OCI-LY3 (cell line): ENCODE data around the gene PDE4D.

ENCODE experiments used
- EZH2phosphoT487 ChIP-seq: fragments of 200-600 bp; shearing (Covaris generic); IDR thresholded peaks from 2 replicates; pipeline ENCODE4 v1.6.1; 2018; ENCODE audit warnings: antibody characterized with exemption, mixed run types, low read depth
- TF ChIP-seq, protein P1 (sequence below): fragments of 200-600, 300-600 bp; sonication (generic); IDR thresholded peaks from 2 replicates; pipeline ENCODE4 v1.5.1; 2014; ENCODE audit warnings: antibody characterized with exemption, low read length, low read depth

- TF ChIP-seq, protein P1, sequence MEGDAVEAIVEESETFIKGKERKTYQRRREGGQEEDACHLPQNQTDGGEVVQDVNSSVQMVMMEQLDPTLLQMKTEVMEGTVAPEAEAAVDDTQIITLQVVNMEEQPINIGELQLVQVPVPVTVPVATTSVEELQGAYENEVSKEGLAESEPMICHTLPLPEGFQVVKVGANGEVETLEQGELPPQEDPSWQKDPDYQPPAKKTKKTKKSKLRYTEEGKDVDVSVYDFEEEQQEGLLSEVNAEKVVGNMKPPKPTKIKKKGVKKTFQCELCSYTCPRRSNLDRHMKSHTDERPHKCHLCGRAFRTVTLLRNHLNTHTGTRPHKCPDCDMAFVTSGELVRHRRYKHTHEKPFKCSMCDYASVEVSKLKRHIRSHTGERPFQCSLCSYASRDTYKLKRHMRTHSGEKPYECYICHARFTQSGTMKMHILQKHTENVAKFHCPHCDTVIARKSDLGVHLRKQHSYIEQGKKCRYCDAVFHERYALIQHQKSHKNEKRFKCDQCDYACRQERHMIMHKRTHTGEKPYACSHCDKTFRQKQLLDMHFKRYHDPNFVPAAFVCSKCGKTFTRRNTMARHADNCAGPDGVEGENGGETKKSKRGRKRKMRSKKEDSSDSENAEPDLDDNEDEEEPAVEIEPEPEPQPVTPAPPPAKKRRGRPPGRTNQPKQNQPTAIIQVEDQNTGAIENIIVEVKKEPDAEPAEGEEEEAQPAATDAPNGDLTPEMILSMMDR, result no peak
- TF ChIP-seq EZH2phosphoT487, result no peak
These were observed 715.5 kb downstream of the PDE4D start for GRCh38 chr5:59178071-59178470.
